Testis (tissue), 2 donors: ENCODE measurements around the gene TUBB.

ENCODE experiments used
- POLR2A ChIP-seq: fragments of 450-650 bp; IDR thresholded peaks from one replicate; pipeline ENCODE4 v1.6.1; 2017; ENCODE audit warnings: antibody characterized with exemption, mild to moderate bottlenecking, moderate library complexity
- TF ChIP-seq, protein P1 (sequence below), 3 experiments: fragments of 450-650 bp in 2 of 3; fragments of 200-600 bp in 1 of 3; sonication (generic) in 1 of 3; IDR thresholded peaks; one replicate each; pipeline ENCODE4 v1.5.1; 2016 to 2019; ENCODE audit warnings: antibody characterized with exemption in 3 of 3, mild to moderate bottlenecking in 2 of 3, moderate library complexity in 1 of 3

DNA sequence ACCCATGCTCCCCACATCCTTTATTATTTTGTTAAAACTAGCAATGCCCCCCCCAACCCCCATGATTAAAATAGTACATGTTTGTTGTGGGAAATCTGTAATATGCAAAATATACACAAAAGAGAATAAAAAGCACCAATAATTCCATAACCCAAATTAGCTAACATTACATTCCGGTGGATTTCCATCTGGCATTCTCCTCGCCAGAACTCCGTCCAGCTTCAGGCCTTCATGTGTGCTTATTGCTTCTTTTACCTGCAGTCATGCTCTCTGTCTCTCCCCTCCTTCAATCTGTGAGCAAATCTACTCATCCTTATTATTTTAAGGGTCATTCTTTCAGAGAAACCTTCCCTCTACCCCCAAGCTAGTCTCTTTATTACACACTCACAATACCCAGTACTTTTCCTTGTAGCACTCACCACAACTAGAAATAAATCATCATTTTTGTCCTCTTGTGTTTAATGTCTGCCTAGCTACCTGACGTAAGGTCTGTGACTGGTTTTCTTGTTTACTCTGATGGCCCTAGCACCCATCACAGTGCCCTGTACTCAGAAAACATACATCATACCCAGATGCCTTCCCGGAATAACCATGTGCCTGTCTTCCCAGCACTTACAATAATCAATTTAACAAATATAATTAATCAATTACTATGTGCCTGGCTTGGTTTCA, 49.8 kb downstream of the TUBB start:
- TF ChIP-seq, protein P1, sequence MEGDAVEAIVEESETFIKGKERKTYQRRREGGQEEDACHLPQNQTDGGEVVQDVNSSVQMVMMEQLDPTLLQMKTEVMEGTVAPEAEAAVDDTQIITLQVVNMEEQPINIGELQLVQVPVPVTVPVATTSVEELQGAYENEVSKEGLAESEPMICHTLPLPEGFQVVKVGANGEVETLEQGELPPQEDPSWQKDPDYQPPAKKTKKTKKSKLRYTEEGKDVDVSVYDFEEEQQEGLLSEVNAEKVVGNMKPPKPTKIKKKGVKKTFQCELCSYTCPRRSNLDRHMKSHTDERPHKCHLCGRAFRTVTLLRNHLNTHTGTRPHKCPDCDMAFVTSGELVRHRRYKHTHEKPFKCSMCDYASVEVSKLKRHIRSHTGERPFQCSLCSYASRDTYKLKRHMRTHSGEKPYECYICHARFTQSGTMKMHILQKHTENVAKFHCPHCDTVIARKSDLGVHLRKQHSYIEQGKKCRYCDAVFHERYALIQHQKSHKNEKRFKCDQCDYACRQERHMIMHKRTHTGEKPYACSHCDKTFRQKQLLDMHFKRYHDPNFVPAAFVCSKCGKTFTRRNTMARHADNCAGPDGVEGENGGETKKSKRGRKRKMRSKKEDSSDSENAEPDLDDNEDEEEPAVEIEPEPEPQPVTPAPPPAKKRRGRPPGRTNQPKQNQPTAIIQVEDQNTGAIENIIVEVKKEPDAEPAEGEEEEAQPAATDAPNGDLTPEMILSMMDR (IDR thresholded peaks at IDR 0.05): no peak
- TF ChIP-seq POLR2A: no peak
